Fibroblast of lung (primary cell): ENCODE data around the gene PRDM16. TPM values are rescaled to one million over a fixed set of nuclear protein-coding genes. Genes with fewer than 3 reads are reported as not detected.

Source experiments
- DNase-seq, 2 donors: peaks; one replicate each; pipeline versions ENCODE4 v3.0.0 to v3.0.0-alpha.2; 2010; ENCODE audit warnings: low read depth in 2 of 2
- H2AFZ ChIP-seq: 2 replicates; pipeline ENCODE4 v1.5.1; 2012; ENCODE audit warnings: low read length, control low read depth, inconsistent platforms
- H3K27ac ChIP-seq: 2 replicates; pipeline ENCODE4 v1.5.1; 2011; ENCODE audit warnings: low read length, control low read depth; ENCODE audit not compliant: insufficient read depth
- H3K27me3 ChIP-seq: 2 replicates; pipeline ENCODE4 v1.5.1; 2011; ENCODE audit warnings: mild to moderate bottlenecking, low read length; ENCODE audit not compliant: control insufficient read depth, insufficient read depth
- H3K36me3 ChIP-seq: 2 replicates; pipeline ENCODE4 v1.5.1; 2011; ENCODE audit warnings: low read length; ENCODE audit not compliant: control insufficient read depth, insufficient read depth
- H3K4me1 ChIP-seq: 2 replicates; pipeline ENCODE4 v1.5.1; 2011; ENCODE audit warnings: low read length; ENCODE audit not compliant: control insufficient read depth, insufficient read depth; ENCODE audit errors: extremely low read depth
- H3K4me2 ChIP-seq: 2 replicates; pipeline ENCODE4 v1.5.1; 2011; ENCODE audit warnings: low read length, control low read depth; ENCODE audit not compliant: insufficient read depth; ENCODE audit errors: extremely low read depth
- H3K4me3 ChIP-seq, 4 experiments: fragments of 200-600 bp in 1 of 4; sonication (generic) in 1 of 4; replicated peaks in 1 of 4; 2 replicates each; pipeline ENCODE4 v1.5.1; 2011 to 2016; ENCODE audit warnings: low read length in 4 of 4, low read depth in 3 of 4, mild to moderate bottlenecking in 3 of 4, control low read depth in 2 of 4, inconsistent platforms in 1 of 4, mixed read lengths in 1 of 4; ENCODE audit not compliant: insufficient read depth in 1 of 4; ENCODE audit errors: control extremely low read depth in 1 of 4
- H3K79me2 ChIP-seq: 2 replicates; pipeline ENCODE4 v1.5.1; 2012; ENCODE audit warnings: mild to moderate bottlenecking, low read length, inconsistent platforms; ENCODE audit not compliant: control insufficient read depth, insufficient read depth
- H3K9ac ChIP-seq: 2 replicates; pipeline ENCODE4 v1.5.1; 2011; ENCODE audit warnings: mild to moderate bottlenecking, low read length, control low read depth; ENCODE audit not compliant: insufficient read depth
- H3K9me3 ChIP-seq: 2 replicates; pipeline ENCODE4 v1.5.1; 2012; ENCODE audit warnings: low read depth, low read length; ENCODE audit not compliant: control insufficient read depth, insufficient read depth
- H4K20me1 ChIP-seq: 2 replicates; pipeline ENCODE4 v1.5.1; 2011; ENCODE audit warnings: low read length; ENCODE audit not compliant: control insufficient read depth, insufficient read depth; ENCODE audit errors: extremely low read depth
- CTCF ChIP-seq, 2 donors: IDR thresholded peaks in 1 of 2; conservative IDR thresholded peaks in 1 of 2; 1 replicate in 1 of 2; 2 replicates in 1 of 2; pipeline ENCODE4 v1.5.1; 2011 to 2012; ENCODE audit warnings: low read length in 2 of 2, control low read depth in 1 of 2, inconsistent platforms in 1 of 2, low read depth in 1 of 2, mild to moderate bottlenecking in 1 of 2
- EZH2 ChIP-seq: IDR thresholded peaks from 2 replicates; pipeline ENCODE4 v1.5.1; 2012; ENCODE audit warnings: low read length, control low read depth, mild to moderate bottlenecking; ENCODE audit errors: missing control alignments
- polyA plus RNA-seq, 2 donors: library from polyadenylated mRNA; depleted of rRNA in 1 of 2; stranded (reverse) in 1 of 2; unstranded in 1 of 2; fragments of >200 nt; gene quantifications; 2 replicates each; pipeline ENCODE4 v1.2.1, GENCODE V29; 2011 to 2012; ENCODE audit warnings: missing spikeins in 1 of 2
- total RNA-seq: library from RNA; depleted of rRNA; stranded (reverse); fragments of >200 nt; gene quantifications from 2 replicates; pipeline ENCODE4 v1.2.1, GENCODE V29; 2014

PRDM16 gene
- total and polyA plus RNA-seq, 2 donors (not counting 1 experiment from before 2014, with no cell fraction given): 0.30 to 1.8 TPM

GRCh38 chr1:3399732-3400131, 330.7 kb downstream of the PRDM16 start:
- H3K9me3 ChIP-seq: no peaks in the 10 kb centered on the region
- no peak overlapping the region for H3K4me2 ChIP-seq
- H3K36me3 ChIP-seq: no peaks in the 10 kb centered on the region
- no peak overlapping the region for H2AFZ ChIP-seq
- no peaks in the 10 kb centered on the region for H3K27me3 ChIP-seq
- H3K79me2 ChIP-seq: no peaks in the 10 kb centered on the region
- H3K9ac ChIP-seq: no peak overlapping the region
- no peaks in the 10 kb centered on the region for H4K20me1 ChIP-seq
- no peaks in the 10 kb centered on the region for H3K4me1 ChIP-seq
- no peak overlapping the region for H3K27ac ChIP-seq
- TF ChIP-seq CTCF (conservative IDR thresholded peaks at IDR 0.05 in 1 of 2, IDR thresholded peaks at IDR 0.05 in 1 of 2; ENCODE audit: low read depth in 1 of 2, low read length in 2 of 2) (no peak), EZH2 (no peak)
- peak in 1 of 2 donors; percentile 44 for DNase-seq
- no peak overlapping the region for H3K4me3 ChIP-seq

GRCh38 chr1:3401585-3402257, 332.7 kb downstream of the PRDM16 start:
- Histone ChIP-seq H3K79me2 (no peaks in the 10 kb centered on the region), H3K9ac (no peak overlapping the region), H3K4me3 (no peak overlapping the region), H3K9me3 (no peaks in the 10 kb centered on the region), H3K4me2 (no peak overlapping the region), H4K20me1 (no peaks in the 10 kb centered on the region), H3K4me1 (no peaks in the 10 kb centered on the region), H3K27me3 (no peaks in the 10 kb centered on the region), H2AFZ (no peak overlapping the region), H3K36me3 (no peaks in the 10 kb centered on the region), H3K27ac (no peak overlapping the region)
- no peak for DNase-seq
- TF ChIP-seq CTCF (conservative IDR thresholded peaks at IDR 0.05 in 1 of 2, IDR thresholded peaks at IDR 0.05 in 1 of 2; ENCODE audit: low read depth in 1 of 2, low read length in 2 of 2): no peak
- TF ChIP-seq EZH2: no peak

GRCh38 chr1:3402258-3403010, 333.4 kb downstream of the PRDM16 start:
- H2AFZ ChIP-seq: no peak overlapping the region
- H3K4me2 ChIP-seq: no peak overlapping the region
- TF ChIP-seq EZH2 (no peak), CTCF (conservative IDR thresholded peaks at IDR 0.05 in 1 of 2, IDR thresholded peaks at IDR 0.05 in 1 of 2; ENCODE audit: low read depth in 1 of 2, low read length in 2 of 2) (no peak)
- H3K79me2 ChIP-seq: no peaks in the 10 kb centered on the region
- H3K4me1 ChIP-seq: no peaks in the 10 kb centered on the region
- H3K4me3 ChIP-seq: no peak overlapping the region
- H3K9ac ChIP-seq: no peak overlapping the region
- no peaks in the 10 kb centered on the region for H3K27me3 ChIP-seq
- no peaks in the 10 kb centered on the region for H3K9me3 ChIP-seq
- no peaks in the 10 kb centered on the region for H4K20me1 ChIP-seq
- no peak overlapping the region for H3K27ac ChIP-seq
- peak in 1 of 2 donors; percentile 56 for DNase-seq
- H3K36me3 ChIP-seq: no peaks in the 10 kb centered on the region
